ENCODE data around the gene SLC22A23.

- TF ChIP-seq CTCF (IDR thresholded peaks at IDR 0.05 in 4 of 5, conservative IDR thresholded peaks at IDR 0.05 in 1 of 5) = peak; percentile 44 to 61 (median 51)
- no peak for TF ChIP-seq POLR2A (IDR thresholded peaks at IDR 0.05)
Observed at GRCh38 chr6:3294921-3295871, 161.7 kb downstream of the SLC22A23 start.

All from gastrocnemius medialis (tissue), 4 donors.